GM19023 (cell line): ENCODE measurements around the gene EPB41L3.
"Not testable (repeated sequence)": the region's sequence is repeated elsewhere in the genome, so short reads cannot be mapped to it uniquely, and the experiment has no call there.

Experiments used
- ATAC-seq: cut with Tn5 transposase; IDR thresholded peaks from one replicate; pipeline ENCODE4 v1.9.1; 2021; ENCODE audit warnings: mild to moderate bottlenecking, moderate library complexity; ENCODE audit not compliant: unreplicated experiment

EPB41L3 gene

GRCh38 chr18:5500158-5500939, 43.4 kb downstream of the EPB41L3 start:
- no peak for ATAC-seq

- no peak for ATAC-seq
Measured at GRCh38 chr18:5498452-5498851, 45.3 kb downstream of the EPB41L3 start.

GRCh38 chr18:5496305-5496704, 47.5 kb downstream of the EPB41L3 start:
- ATAC-seq: no peak

GRCh38 chr18:5490753-5491480, 52.9 kb downstream of the EPB41L3 start:
- no peak for ATAC-seq

- no peak for ATAC-seq
Measured at GRCh38 chr18:5488844-5489243, 55.0 kb downstream of the EPB41L3 start.

- not testable (repeated sequence) for ATAC-seq
Measured at GRCh38 chr18:5488044-5488443, 55.8 kb downstream of the EPB41L3 start.

- no peak for ATAC-seq
Measured at GRCh38 chr18:5484526-5484925, 59.3 kb downstream of the EPB41L3 start.

GRCh38 chr18:5481621-5482020, 62.2 kb downstream of the EPB41L3 start:
- ATAC-seq: no peak

GRCh38 chr18:5478261-5478660, 65.5 kb downstream of the EPB41L3 start:
- no peak for ATAC-seq

- no peak for ATAC-seq
Measured at GRCh38 chr18:5476961-5477800, 66.6 kb downstream of the EPB41L3 start.

GRCh38 chr18:5475267-5475666, 68.5 kb downstream of the EPB41L3 start:
- no peak for ATAC-seq

GRCh38 chr18:5469340-5469739, 74.5 kb downstream of the EPB41L3 start:
- ATAC-seq: no peak

GRCh38 chr18:5468394-5468793, 75.4 kb downstream of the EPB41L3 start:
- no peak for ATAC-seq

- no peak for ATAC-seq
Measured at GRCh38 chr18:5467671-5468070, 76.1 kb downstream of the EPB41L3 start.

GRCh38 chr18:5466256-5466655, 77.5 kb downstream of the EPB41L3 start:
- no peak for ATAC-seq

- no peak for ATAC-seq
Measured at GRCh38 chr18:5464251-5464650, 79.5 kb downstream of the EPB41L3 start.

- ATAC-seq: no peak
Measured at GRCh38 chr18:5463831-5464230, 80.0 kb downstream of the EPB41L3 start.

GRCh38 chr18:5463390-5463789, 80.4 kb downstream of the EPB41L3 start:
- no peak for ATAC-seq

- no peak for ATAC-seq
Measured at GRCh38 chr18:5462227-5462626, 81.6 kb downstream of the EPB41L3 start.

GRCh38 chr18:5461041-5461440, 82.8 kb downstream of the EPB41L3 start:
- ATAC-seq: no peak

GRCh38 chr18:5457462-5457957, 86.3 kb downstream of the EPB41L3 start:
- no peak for ATAC-seq
